Glutamatergic neuron (in vitro differentiated cells): ENCODE measurements around the gene ALDH16A1. TPM values are rescaled to one million over a fixed set of nuclear protein-coding genes. Genes with fewer than 3 reads are reported as not detected.
A peak's percentile ranks its signal among the peaks of the same experiment; 100 is the strongest.

ENCODE experiments used
- DNase-seq: peaks from one replicate; pipeline ENCODE4 v3.0.0; 2022
- H3K27ac Mint-ChIP-seq: one replicate; pipeline ENCODE4 v1.8.0; 2020; ENCODE audit warnings: mild to moderate bottlenecking, mixed read lengths, inconsistent platforms; ENCODE audit not compliant: unreplicated experiment
- H3K27me3 Mint-ChIP-seq: one replicate; pipeline ENCODE4 v1.8.0; 2020; ENCODE audit warnings: mild to moderate bottlenecking, moderate library complexity, mixed read lengths, inconsistent platforms; ENCODE audit not compliant: unreplicated experiment
- H3K36me3 Mint-ChIP-seq: one replicate; pipeline ENCODE4 v1.8.0; 2020; ENCODE audit warnings: mild to moderate bottlenecking, mixed read lengths, inconsistent platforms; ENCODE audit not compliant: unreplicated experiment
- H3K4me1 Mint-ChIP-seq: one replicate; pipeline ENCODE4 v1.8.0; 2020; ENCODE audit warnings: mild to moderate bottlenecking, low read depth, mixed read lengths, inconsistent platforms; ENCODE audit not compliant: unreplicated experiment
- H3K4me3 Mint-ChIP-seq: one replicate; pipeline ENCODE4 v1.8.0; 2020; ENCODE audit warnings: mild to moderate bottlenecking, mixed read lengths, inconsistent platforms; ENCODE audit not compliant: unreplicated experiment
- H3K9me3 Mint-ChIP-seq: one replicate; pipeline ENCODE4 v1.8.0; 2020; ENCODE audit warnings: mild to moderate bottlenecking, moderate library complexity, mixed read lengths, inconsistent platforms; ENCODE audit not compliant: unreplicated experiment
- CTCF ChIP-seq: fragments of 200-600 bp; sonication (generic); IDR thresholded peaks from one replicate; pipeline ENCODE4 v1.5.0; 2021; ENCODE audit not compliant: partially characterized antibody, unreplicated experiment
- total RNA-seq: library from RNA; stranded (reverse); fragmentation: NEBNext Ultra II Directional; extraction: Animal tissue kit (Norgen Biotek cat#: 25700); gene quantifications from one replicate; pipeline ENCODE4 v1.2.1, GENCODE V29; 2021; ENCODE audit not compliant: unreplicated experiment

ALDH16A1 gene
- total RNA-seq, 1 donor from 2014 or later, result 28.6 TPM

GRCh38 chr19:49420227-49420626, 32.8 kb upstream of the ALDH16A1 start:
- no peak for TF ChIP-seq CTCF
- H3K36me3 Mint-ChIP-seq, result no peaks in the 10 kb centered on the region
- H3K4me3 Mint-ChIP-seq, result peak overlapping the region; percentile 64
- H3K27me3 Mint-ChIP-seq, result peaks cover 24% of the 10 kb centered on the region
- no peak for DNase-seq
- H3K27ac Mint-ChIP-seq, result no peak overlapping the region
- peaks cover 9% of the 10 kb centered on the region for H3K9me3 Mint-ChIP-seq
- H3K4me1 Mint-ChIP-seq, result peaks cover 19% of the 10 kb centered on the region

- Mint-ChIP-seq H3K27ac (peak overlapping the region; percentile 50), H3K4me3 (peak overlapping the region; percentile 67), H3K36me3 (no peaks in the 10 kb centered on the region), H3K27me3 (peaks cover 25% of the 10 kb centered on the region), H3K4me1 (peaks cover 27% of the 10 kb centered on the region), H3K9me3 (peaks cover 9% of the 10 kb centered on the region)
- peak; percentile 87 for DNase-seq
- no peak for TF ChIP-seq CTCF
Measured at GRCh38 chr19:49421039-49421877, 31.8 kb upstream of the ALDH16A1 start.

GRCh38 chr19:49421878-49422202, 31.2 kb upstream of the ALDH16A1 start:
- Mint-ChIP-seq H3K4me3 (peak overlapping the region; percentile 67), H3K36me3 (no peaks in the 10 kb centered on the region), H3K4me1 (peaks cover 33% of the 10 kb centered on the region), H3K9me3 (peaks cover 11% of the 10 kb centered on the region), H3K27me3 (peaks cover 26% of the 10 kb centered on the region), H3K27ac (peak overlapping the region; percentile 50)
- DNase-seq, result no peak
- TF ChIP-seq CTCF, result no peak

GRCh38 chr19:49422407-49423070, 30.5 kb upstream of the ALDH16A1 start:
- peak; percentile 86 for DNase-seq
- Mint-ChIP-seq H3K9me3 (peaks cover 15% of the 10 kb centered on the region), H3K4me3 (peak overlapping the region; percentile 88), H3K27me3 (peaks cover 28% of the 10 kb centered on the region), H3K27ac (peak overlapping the region; percentile 22), H3K36me3 (no peaks in the 10 kb centered on the region), H3K4me1 (peaks cover 36% of the 10 kb centered on the region)
- peak; percentile 79 for TF ChIP-seq CTCF
